GM21723 (cell line): Measurements from ENCODE around the gene LAMTOR4.
"Not testable (repeated sequence)": the region's sequence is repeated elsewhere in the genome, so short reads cannot be mapped to it uniquely, and the experiment has no call there.

Experiments
- ATAC-seq: cut with Tn5 transposase; IDR thresholded peaks from one replicate; pipeline ENCODE4 v1.9.1; 2021; ENCODE audit warnings: mild to moderate bottlenecking, moderate library complexity; ENCODE audit not compliant: unreplicated experiment

LAMTOR4 gene

DNA sequence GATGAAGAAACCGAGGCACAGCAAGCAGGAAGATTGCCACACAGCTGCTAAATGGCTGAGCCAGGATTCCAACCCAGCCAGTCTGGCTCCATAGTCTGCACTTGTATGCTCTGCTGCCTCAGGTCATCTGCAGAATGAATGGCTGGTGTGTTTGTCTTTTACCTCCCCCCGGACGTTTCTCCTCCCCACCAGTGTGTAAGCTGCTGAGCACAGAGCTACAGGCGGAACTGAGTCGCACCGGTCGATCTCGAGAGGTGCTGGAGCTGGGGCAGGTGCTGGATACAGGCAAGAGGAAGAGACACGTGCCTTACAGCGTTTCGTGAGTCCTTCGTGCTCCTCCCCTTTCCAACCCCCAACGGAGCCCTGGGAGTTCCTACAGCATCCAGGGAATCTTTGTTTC lies 26.7 kb upstream of the LAMTOR4 start:
- no peak for ATAC-seq

DNA sequence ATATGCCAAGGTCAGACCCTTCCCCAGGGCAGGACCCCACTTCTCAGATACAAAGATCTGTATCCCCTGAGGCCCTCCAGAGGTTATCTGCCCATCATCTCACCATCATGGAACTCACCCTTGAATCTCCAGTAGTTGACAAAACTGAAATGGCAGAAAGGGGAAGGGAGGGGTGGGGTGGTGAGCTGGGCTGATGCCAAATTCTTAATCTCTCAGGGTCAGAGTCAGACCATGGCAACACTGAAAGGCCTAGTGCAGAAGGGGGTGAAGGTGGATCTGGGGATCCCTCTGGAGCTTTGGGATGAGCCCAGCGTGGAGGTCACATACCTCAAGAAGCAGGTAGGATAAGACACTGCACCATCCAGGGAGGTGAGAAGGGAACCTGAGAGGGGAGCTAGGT lies 26.1 kb upstream of the LAMTOR4 start:
- no peak for ATAC-seq

DNA sequence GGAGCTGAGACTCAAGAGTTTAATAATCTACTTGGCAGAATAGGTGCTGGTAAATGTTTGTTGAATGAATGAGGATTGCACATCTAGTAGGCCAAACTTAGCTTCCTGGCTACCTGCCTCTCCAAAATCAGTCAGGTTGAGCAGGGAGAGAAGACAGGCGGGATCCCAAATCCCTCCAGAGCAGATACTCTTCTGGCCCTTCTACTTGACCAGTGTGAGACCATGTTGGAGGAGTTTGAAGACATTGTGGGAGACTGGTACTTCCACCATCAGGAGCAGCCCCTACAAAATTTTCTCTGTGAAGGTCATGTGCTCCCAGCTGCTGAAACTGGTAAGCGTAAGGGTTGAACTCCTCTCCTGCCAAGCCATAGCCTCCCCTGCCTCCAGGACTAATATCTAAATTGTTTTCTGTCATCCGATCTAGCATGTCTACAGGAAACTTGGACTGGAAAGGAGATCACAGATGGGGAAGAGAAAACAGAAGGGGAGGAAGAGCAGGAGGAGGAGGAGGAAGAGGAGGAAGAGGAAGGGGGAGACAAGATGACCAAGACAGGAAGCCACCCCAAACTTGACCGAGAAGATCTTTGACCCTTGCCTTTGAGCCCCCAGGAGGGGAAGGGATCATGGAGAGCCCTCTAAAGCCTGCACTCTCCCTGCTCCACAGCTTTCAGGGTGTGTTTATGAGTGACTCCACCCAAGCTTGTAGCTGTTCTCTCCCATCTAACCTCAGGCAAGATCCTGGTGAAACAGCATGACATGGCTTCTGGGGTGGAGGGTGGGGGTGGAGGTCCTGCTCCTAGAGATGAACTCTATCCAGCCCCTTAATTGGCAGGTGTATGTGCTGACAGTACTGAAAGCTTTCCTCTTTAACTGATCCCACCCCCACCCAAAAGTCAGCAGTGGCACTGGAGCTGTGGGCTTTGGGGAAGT lies 24.2 kb upstream of the LAMTOR4 start:
- no peak for ATAC-seq

DNA sequence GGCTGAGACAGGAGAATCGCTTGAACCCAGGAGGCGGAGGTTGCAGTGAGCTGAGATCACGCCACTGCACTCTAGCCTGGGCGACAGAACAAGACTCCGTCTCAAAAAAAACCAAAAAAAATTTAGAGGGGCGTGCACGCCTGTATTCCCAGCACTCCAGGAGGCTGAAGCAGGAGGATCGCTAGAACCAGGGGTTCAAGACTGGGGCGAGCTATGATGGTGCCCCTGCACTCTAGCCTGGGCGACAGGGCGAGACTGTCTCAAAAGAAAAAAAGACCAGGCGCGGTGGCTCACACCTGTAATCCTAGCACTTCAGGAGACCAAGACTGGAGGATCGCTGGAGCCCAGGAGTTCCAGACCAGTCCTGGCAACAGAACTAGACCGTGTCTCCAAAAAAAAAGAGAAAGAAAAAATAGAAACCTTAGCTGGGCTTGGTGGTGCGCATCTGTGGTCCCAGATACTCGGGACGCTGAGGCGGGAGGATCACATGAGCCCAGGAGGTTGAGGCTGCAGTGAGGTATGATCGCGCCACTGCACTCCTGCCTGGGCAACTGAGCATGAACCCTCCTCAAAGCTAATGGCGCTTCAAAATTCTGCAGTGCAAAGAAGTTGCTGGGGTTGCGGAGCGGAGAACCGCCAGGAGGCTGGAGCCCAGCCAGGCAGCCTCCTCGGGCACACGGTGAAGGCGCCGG lies 22.3 kb upstream of the LAMTOR4 start:
- ATAC-seq, result peak; percentile 24

DNA sequence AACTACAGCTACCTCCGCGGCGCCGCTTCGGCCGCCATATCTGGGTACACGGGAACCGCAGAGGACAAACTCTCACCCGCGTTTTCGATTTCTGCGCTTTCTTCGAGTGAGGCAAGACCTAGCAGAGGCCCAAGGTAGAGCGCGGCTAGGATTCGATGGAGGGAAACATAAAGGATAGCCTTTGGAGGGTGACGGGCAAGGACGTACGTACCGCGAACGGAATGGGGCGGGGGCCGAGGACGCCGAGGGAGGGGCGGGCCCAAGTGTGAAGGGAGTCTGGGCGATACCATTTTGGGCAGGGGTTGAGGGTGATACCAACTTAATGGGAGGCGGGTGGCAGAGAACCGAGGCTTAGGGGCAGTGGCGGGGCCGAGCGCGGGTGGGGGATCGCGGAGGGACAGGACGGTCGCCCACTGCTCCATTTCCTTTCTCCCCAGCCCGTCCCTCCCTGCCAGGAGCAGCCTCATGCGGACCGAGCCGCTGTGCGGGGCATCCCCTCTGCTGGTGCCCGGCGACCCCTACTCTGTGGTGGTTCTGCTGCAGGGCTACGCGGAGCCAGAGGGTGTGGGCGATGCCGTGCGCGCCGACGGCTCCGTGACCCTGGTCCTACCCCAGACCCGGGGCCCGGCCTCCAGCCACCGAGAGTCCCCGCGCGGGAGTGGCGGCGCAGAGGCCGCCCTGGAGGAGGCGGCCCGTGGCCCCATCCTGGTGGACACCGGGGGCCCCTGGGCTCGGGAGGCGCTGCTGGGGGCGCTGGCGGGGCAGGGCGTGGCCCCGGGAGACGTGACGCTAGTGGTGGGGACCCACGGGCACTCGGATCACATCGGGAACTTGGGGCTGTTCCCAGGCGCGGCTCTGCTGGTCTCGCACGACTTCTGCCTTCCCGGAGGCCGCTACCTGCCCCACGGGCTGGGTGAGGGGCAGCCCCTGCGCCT lies 21.5 kb upstream of the LAMTOR4 start, which contains the start of gene MBLAC1:
MBLAC1 (plus strand) TSS at position 37 of the 935 bp plus-strand sequence; CDS start at position 466, 429 bp downstream.
- peak; percentile 67 for ATAC-seq

DNA sequence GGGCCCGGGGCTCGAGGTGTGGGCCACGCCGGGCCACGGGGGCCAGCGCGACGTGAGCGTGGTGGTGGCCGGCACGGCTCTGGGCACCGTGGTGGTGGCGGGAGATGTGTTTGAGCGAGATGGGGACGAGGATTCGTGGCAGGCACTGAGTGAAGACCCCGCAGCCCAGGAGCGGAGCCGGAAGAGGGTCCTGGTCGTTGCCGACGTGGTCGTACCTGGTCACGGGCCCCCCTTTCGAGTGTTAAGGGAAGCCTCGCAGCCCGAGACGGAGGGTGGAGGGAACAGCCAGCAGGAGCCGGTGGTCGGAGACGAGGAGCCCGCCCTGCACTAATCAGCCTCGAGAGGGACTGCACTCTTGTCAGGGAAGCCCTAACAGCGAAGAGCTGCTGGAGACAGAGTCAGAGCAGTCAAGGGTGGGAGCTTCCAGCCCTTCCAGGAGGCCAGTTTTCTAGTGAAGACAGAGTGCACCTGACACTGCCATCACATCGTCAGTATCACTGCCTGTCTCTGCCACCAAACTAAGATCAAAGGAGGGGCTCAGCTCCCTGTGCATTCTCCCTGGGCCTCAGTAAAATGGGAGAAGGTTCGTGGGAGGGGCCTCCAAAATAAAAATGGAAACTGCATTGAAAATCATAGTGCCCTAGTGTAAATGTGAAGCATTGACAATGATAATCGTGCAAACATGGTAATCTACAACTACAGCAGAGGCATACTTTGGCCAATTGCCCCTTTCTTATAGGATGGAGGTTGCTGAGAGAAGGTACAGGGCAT lies 20.7 kb upstream of the LAMTOR4 start:
- no peak for ATAC-seq

GRCh38 chr7:100128637-100128963 lies 20.1 kb upstream of the LAMTOR4 start:
- no peak for ATAC-seq

GRCh38 chr7:100130220-100130607 lies 18.5 kb upstream of the LAMTOR4 start:
- ATAC-seq, result not testable (repeated sequence)

DNA sequence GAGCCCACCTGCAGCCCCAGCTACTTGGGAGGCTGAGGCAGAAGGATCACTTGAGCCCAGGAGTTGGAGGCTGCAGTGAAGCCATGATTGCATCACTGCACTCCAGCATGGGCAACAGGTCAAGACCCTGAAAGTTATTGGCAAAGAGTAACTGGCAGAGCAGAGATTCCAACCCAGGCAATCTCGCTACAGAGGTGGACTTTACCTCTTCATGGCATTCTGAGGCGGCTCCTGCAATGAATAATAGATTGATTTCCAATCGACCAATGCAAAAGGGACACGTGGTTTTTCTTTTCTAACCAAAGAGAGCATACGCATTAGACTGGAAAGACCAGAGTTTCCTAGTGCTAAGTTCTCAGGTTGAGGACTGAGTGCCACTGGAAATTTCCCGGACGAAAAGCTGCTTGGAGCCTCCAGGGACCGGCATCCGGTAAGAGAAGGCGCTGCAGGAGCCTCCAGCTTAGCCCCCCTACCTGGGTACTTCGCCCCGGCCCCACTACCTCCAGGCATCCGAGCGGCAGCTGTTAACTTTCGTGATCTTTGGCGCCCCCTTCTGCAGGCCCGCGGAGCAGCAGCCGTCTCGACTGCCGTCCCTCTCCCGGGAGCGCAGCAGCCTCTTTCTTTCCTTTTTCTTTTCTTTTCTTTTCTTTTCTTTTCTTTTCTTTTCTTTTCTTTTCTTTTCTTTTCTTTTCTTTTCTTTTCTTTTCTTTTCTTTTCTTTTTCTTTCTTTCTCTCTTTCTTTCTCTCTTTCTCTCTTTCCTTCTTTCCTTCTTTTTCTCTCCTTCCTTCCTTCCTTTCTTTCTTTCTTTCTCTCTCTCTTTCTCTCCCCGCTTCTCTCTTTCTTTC lies 17.9 kb upstream of the LAMTOR4 start:
- ATAC-seq, result no peak

DNA sequence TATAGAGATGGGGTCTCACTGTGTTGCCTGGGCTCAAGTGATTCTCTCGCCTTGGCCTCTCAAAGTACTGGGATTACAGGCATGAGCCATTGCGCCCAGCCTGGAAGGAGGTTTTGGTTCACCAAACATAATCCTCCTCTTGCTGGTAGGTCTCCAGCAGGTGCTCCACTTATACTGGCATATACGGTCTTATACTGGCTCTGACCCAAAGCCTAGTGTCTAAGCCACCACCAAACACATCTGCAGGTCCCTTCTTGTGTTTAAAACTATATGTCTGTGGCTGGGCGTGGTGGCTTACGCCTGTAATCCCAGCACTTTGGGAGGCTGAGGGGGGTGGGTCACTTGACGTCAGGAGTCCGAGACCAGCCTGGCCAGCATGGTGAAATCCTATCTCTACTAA lies 16.6 kb upstream of the LAMTOR4 start:
- no peak for ATAC-seq

- peak; percentile 58 for ATAC-seq
Observed at GRCh38 chr7:100132697-100133151, 16.0 kb upstream of the LAMTOR4 start.

GRCh38 chr7:100137851-100138760 lies 10.6 kb upstream of the LAMTOR4 start:
- no peak for ATAC-seq

DNA sequence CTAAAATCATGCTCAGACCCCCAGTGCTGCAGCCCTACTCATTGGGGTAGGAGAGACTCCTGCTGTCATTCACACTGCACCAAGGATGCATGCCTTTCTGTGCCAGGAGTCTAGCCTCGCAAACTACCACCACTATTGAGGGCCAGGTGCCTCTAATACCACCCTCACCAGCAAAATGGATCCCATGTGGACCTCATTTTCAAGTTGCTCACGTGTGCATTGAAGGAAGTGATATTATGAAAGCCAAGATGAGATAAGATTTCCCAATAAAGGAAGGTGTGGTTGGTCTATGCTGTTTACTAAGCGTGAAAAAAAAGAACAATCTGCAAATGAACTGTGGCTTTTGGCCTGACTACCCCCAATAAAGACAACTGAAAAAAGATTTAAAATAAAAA lies 7.2 kb upstream of the LAMTOR4 start:
- ATAC-seq, result no peak

- ATAC-seq, result no peak
Observed at GRCh38 chr7:100142461-100142860, 6.3 kb upstream of the LAMTOR4 start.

GRCh38 chr7:100146350-100146749 lies 2.4 kb upstream of the LAMTOR4 start:
- ATAC-seq, result not testable (repeated sequence)

- no peak for ATAC-seq
Observed at GRCh38 chr7:100147278-100147677, 1.4 kb upstream of the LAMTOR4 start.

DNA sequence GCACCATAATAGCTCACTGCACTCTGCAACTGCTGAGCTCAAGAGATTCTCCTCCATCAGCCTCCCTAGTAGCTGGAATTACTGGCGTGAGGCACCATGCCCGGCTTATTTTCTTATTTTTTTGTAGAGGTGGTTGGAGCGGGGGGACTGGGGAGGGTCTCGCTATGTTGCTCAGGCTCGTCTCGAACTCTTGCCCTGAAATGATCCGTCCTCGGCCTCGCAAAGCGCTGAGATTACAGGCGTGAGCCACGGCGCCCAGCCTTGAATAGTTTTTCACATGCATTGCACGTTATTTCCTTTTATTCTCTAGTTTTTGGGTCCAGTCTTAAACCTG lies 526 bp upstream of the LAMTOR4 start:
- no peak for ATAC-seq

- ATAC-seq, result no peak
Observed at GRCh38 chr7:100152404-100152803, 3.7 kb downstream of the LAMTOR4 start.
